Panc1 (cell line): ENCODE results near the gene PRPS1. TPM values are rescaled to one million over a fixed set of nuclear protein-coding genes. Genes with fewer than 3 reads are reported as not detected.

Source experiments
- ATAC-seq: fragments of 200-7000 bp; cut with Tn5 transposase; 2 replicates; pipeline ENCODE4 v1.9.1; 2020; ENCODE audit warnings: mild to moderate bottlenecking, moderate library complexity
- BruUV-seq: library from RNA; stranded (reverse); fragments of 400-500 nt; replicated peaks from 2 replicates; lab custom pipeline; 2021; lab: Mats Ljungman, UMichigan
- CTCF ChIA-PET: fragments of 300-600 bp; sonication (Branson Sonifier 250); formaldehyde crosslinking; loops from one replicate; lab custom pipeline; 2022; ENCODE audit warnings: antibody characterized with exemption; lab: Charles Lee
- POLR2A ChIA-PET: fragments of 300-600 bp; sonication (Branson Sonifier 250); formaldehyde crosslinking; loops from one replicate; lab custom pipeline; 2022; ENCODE audit warnings: antibody characterized with exemption; lab: Charles Lee
- DNase-seq: peaks from one replicate; pipeline ENCODE4 v3.0.0-alpha.2; 2010; ENCODE audit warnings: low read depth, low spot score
- H3K27ac ChIP-seq: 2 replicates; pipeline ENCODE4 v1.5.1; 2011; ENCODE audit warnings: mild to moderate bottlenecking, low read length, inconsistent platforms
- H3K27me3 ChIP-seq: fragments of 200-500 bp; sonication (Bioruptor generic); 2 replicates; pipeline ENCODE4 v1.6.0; 2014; ENCODE audit warnings: low read length, inconsistent platforms; ENCODE audit not compliant: control insufficient read depth, insufficient read depth
- H3K36me3 ChIP-seq: fragments of 200-500 bp; sonication (Bioruptor generic); 2 replicates; pipeline ENCODE4 v1.5.1; 2014; ENCODE audit warnings: inconsistent platforms, mild to moderate bottlenecking, low read length, moderate library complexity; ENCODE audit not compliant: control insufficient read depth, insufficient read depth
- H3K4me1 ChIP-seq: 2 replicates; pipeline ENCODE4 v1.5.1; 2011; ENCODE audit warnings: inconsistent platforms, mild to moderate bottlenecking, low read length, moderate library complexity; ENCODE audit not compliant: control insufficient read depth, insufficient read depth
- H3K4me3 ChIP-seq, 2 experiments: 2 replicates each; pipeline ENCODE4 v1.5.1; 2011 to 2012; ENCODE audit warnings: low read depth in 2 of 2, low read length in 2 of 2, mild to moderate bottlenecking in 2 of 2, inconsistent platforms in 1 of 2, moderate library complexity in 1 of 2
- H3K9me3 ChIP-seq: fragments of 200-500 bp; sonication (Bioruptor generic); 2 replicates; pipeline ENCODE4 v1.5.1; 2014; ENCODE audit warnings: low read depth, mild to moderate bottlenecking, inconsistent platforms, low read length, moderate library complexity; ENCODE audit not compliant: control insufficient read depth, insufficient read depth
- POLR2AphosphoS5 ChIP-seq: IDR thresholded peaks from 2 replicates; pipeline ENCODE4 v1.6.1; 2012; ENCODE audit warnings: mild to moderate bottlenecking, low read depth, low read length, moderate library complexity
- REST ChIP-seq, 2 experiments: IDR thresholded peaks; 2 replicates each; pipeline ENCODE4 v1.6.1; 2011 to 2012; ENCODE audit warnings: low read depth in 2 of 2, control low read depth in 1 of 2, low read length in 1 of 2, mild to moderate bottlenecking in 1 of 2, moderate library complexity in 1 of 2; ENCODE audit not compliant: insufficient read depth in 1 of 2
- SIN3A ChIP-seq: IDR thresholded peaks from 2 replicates; pipeline ENCODE4 v1.6.1; 2012; ENCODE audit warnings: low read depth, mild to moderate bottlenecking, low read length, moderate library complexity, borderline replicate concordance; ENCODE audit not compliant: insufficient read depth
- TCF7L2 ChIP-seq: IDR thresholded peaks from 2 replicates; pipeline ENCODE4 v1.6.1; 2011; ENCODE audit warnings: mild to moderate bottlenecking, low read depth, low read length, inconsistent platforms
- in situ Hi-C: cut with HindIII; loops from 2 replicates; pipeline ENCODE4 v1.10.0; 2016; ENCODE audit warnings: low sequenced_read_pairs, low pct_unique_long_range_greater_than_20kb
- intact Hi-C: fragments of 100-400 bp; cut with micrococcal nuclease; formaldehyde crosslinking; loops from one replicate; pipeline ENCODE4 v1.10.0; 2022; ENCODE audit not compliant: unreplicated experiment
- total RNA-seq: library from RNA; stranded (reverse); gene quantifications from one replicate; pipeline ENCODE4 v1.2.1, GENCODE V29; 2021; ENCODE audit not compliant: unreplicated experiment
- TF ChIP-seq, protein P1 (sequence below): fragments of 450-650 bp; IDR thresholded peaks from 2 replicates; pipeline ENCODE4 v1.5.1; 2017; ENCODE audit warnings: mild to moderate bottlenecking

Gene PRPS1
- total RNA-seq, 1 experiment from 2014 or later = 152 TPM

GRCh38 chrX:107658660-107659059, 30.4 kb downstream of the PRPS1 start:
- ChIA-PET POLR2A (no interaction called here), CTCF (interaction anchor here (0.5 to 2.1 kb wide), 3 partner anchors 14 to 239 kb away, joined by 3 to 19 read pairs (median 17); partner anchors contain the start of gene NCBP2L)
- DNase-seq = no peak
- H3K9me3 ChIP-seq = no peaks in the 10 kb centered on the region
- intact Hi-C loops (loop anchor here (1.0 to 5.0 kb wide), 4 partner anchors 59 to 414 kb away; partner anchors contain the start of gene NCBP2L), in situ Hi-C loops (no loop called here)
- no peak for TF ChIP-seq SIN3A
- no peak for TF ChIP-seq TCF7L2
- ATAC-seq = no peak
- no peak overlapping the region for H3K4me3 ChIP-seq
- no peak overlapping the region for H3K27ac ChIP-seq
- H3K36me3 ChIP-seq = no peaks in the 10 kb centered on the region
- no TSS peak for BruUV-seq
- no peaks in the 10 kb centered on the region for H3K27me3 ChIP-seq
- H3K4me1 ChIP-seq = no peaks in the 10 kb centered on the region

DNA sequence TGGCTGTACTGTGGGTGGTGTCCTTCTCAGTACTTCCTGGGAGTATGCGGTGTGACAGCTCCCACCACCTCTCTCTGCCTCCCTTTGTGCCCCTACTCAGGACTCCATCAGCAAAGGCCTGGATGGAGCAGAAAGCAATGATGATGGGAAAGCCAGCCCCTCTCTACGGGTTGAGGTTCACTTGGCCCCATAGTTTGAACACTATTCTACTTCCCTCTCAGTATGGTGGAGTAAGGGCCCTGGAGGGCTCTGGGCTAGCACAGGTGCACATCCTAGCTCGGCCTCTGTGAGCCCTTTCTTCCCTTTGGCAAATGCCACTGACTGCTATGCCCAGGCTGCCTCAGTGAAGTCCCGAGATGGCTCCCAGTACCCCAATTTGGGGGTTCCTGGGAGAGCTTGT, 31.0 kb downstream of the PRPS1 start:
- in situ Hi-C loops = no loop called here
- ATAC-seq = peak; percentile 43; the same call in 1 of the 2 replicates

More for the DNA sequence above, 31.0 kb downstream of the PRPS1 start:
- no peaks in the 10 kb centered on the region for H3K36me3 ChIP-seq
- no peak overlapping the region for H3K27ac ChIP-seq
- H3K27me3 ChIP-seq = no peaks in the 10 kb centered on the region
- no peaks in the 10 kb centered on the region for H3K4me1 ChIP-seq
- intact Hi-C loops = loop anchor here (1.0 to 5.0 kb wide), 4 partner anchors 58 to 413 kb away; partner anchors contain the start of gene NCBP2L
- H3K9me3 ChIP-seq = no peaks in the 10 kb centered on the region
- no peak for TF ChIP-seq REST (IDR thresholded peaks at IDR 0.05; ENCODE audit: insufficient read depth in 1 of 2, low read depth in 2 of 2, low read length in 1 of 2)
- TF ChIP-seq SIN3A = no peak
- TF ChIP-seq TCF7L2 = no peak
- TF ChIP-seq, protein P1, sequence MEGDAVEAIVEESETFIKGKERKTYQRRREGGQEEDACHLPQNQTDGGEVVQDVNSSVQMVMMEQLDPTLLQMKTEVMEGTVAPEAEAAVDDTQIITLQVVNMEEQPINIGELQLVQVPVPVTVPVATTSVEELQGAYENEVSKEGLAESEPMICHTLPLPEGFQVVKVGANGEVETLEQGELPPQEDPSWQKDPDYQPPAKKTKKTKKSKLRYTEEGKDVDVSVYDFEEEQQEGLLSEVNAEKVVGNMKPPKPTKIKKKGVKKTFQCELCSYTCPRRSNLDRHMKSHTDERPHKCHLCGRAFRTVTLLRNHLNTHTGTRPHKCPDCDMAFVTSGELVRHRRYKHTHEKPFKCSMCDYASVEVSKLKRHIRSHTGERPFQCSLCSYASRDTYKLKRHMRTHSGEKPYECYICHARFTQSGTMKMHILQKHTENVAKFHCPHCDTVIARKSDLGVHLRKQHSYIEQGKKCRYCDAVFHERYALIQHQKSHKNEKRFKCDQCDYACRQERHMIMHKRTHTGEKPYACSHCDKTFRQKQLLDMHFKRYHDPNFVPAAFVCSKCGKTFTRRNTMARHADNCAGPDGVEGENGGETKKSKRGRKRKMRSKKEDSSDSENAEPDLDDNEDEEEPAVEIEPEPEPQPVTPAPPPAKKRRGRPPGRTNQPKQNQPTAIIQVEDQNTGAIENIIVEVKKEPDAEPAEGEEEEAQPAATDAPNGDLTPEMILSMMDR = no peak
- no peak for TF ChIP-seq POLR2AphosphoS5
- no peak for DNase-seq
- BruUV-seq = no TSS peak
- H3K4me3 ChIP-seq = no peak overlapping the region
- ChIA-PET CTCF (interaction anchor here (0.5 to 2.1 kb wide), 6 partner anchors 36 to 238 kb away, joined by 3 to 19 read pairs (median 6); partner anchors contain the start of genes NCBP2L and TSC22D3), POLR2A (no interaction called here)
